ENCODE results near the gene KRTDAP. TPM values are rescaled to one million over a fixed set of nuclear protein-coding genes. Genes with fewer than 3 reads are reported as not detected.

Gene KRTDAP
- total RNA-seq, 1 donor from 2014 or later: not detected

GRCh38 chr19:35525873-35526272, 35.6 kb upstream of the KRTDAP start:
- Mint-ChIP-seq H3K4me1 (no peaks in the 10 kb centered on the region), H3K27ac (no peak overlapping the region), H3K36me3 (ENCODE audit: low read depth) (no peaks in the 10 kb centered on the region), H3K27me3 (peaks cover 34% of the 10 kb centered on the region), H3K9me3 (no peaks in the 10 kb centered on the region), H3K4me3 (no peak overlapping the region)
- ATAC-seq (ENCODE audit: low read depth): no peak
- TF ChIP-seq CTCF (IDR thresholded peaks at IDR 0.05): no peak
- intact Hi-C loops (cut with micrococcal nuclease): no loop called here
- ChIA-PET POLR2A (interaction anchor here (0.6 kb wide), 2 partner anchors 49 to 1310 kb away, joined by 3 to 4 read pairs; no protein-coding TSS in a partner anchor), CTCF (interaction anchor here (0.7 kb wide), 1 partner anchor 16 kb away, joined by 4 read pairs; no protein-coding TSS in a partner anchor)
- no peak for DNase-seq

GRCh38 chr19:35524181-35524837, 34.0 kb upstream of the KRTDAP start:
- intact Hi-C loops (cut with micrococcal nuclease): no loop called here
- ChIA-PET POLR2A (no interaction called here), CTCF (no interaction called here)
- Mint-ChIP-seq H3K4me3 (no peak overlapping the region), H3K4me1 (no peaks in the 10 kb centered on the region), H3K36me3 (ENCODE audit: low read depth) (no peaks in the 10 kb centered on the region), H3K27ac (no peak overlapping the region), H3K27me3 (peaks cover 30% of the 10 kb centered on the region), H3K9me3 (no peaks in the 10 kb centered on the region)
- DNase-seq (no peak), ATAC-seq (ENCODE audit: low read depth) (no peak)
- no peak for TF ChIP-seq CTCF (IDR thresholded peaks at IDR 0.05)

GRCh38 chr19:35522745-35523327, 32.6 kb upstream of the KRTDAP start:
- ChIA-PET POLR2A (no interaction called here), CTCF (interaction anchor here (0.6 kb wide), 1 partner anchor 60 kb away, joined by 3 read pairs; no protein-coding TSS in a partner anchor)
- DNase-seq (no peak), ATAC-seq (ENCODE audit: low read depth) (no peak)
- Mint-ChIP-seq H3K4me1 (no peaks in the 10 kb centered on the region), H3K27me3 (peaks cover 28% of the 10 kb centered on the region), H3K36me3 (ENCODE audit: low read depth) (no peaks in the 10 kb centered on the region), H3K27ac (no peak overlapping the region), H3K4me3 (no peak overlapping the region), H3K9me3 (no peaks in the 10 kb centered on the region)
- no peak for TF ChIP-seq CTCF (IDR thresholded peaks at IDR 0.05)
- intact Hi-C loops (cut with micrococcal nuclease): no loop called here

- peaks cover 22% of the 10 kb centered on the region for H3K27me3 Mint-ChIP-seq
- intact Hi-C loops (cut with micrococcal nuclease): no loop called here
- ATAC-seq (ENCODE audit: low read depth) (no peak), DNase-seq (no peak)
- TF ChIP-seq CTCF (IDR thresholded peaks at IDR 0.05): no peak
- H3K4me1 Mint-ChIP-seq: no peaks in the 10 kb centered on the region
- H3K36me3 Mint-ChIP-seq (ENCODE audit: low read depth): no peaks in the 10 kb centered on the region
- POLR2A ChIA-PET: no interaction called here
- H3K4me3 Mint-ChIP-seq: no peak overlapping the region
- CTCF ChIA-PET: interaction anchor here (0.7 to 2.0 kb wide), 2 partner anchors 11 to 26 kb away, joined by 3 to 9 read pairs; no protein-coding TSS in a partner anchor
- H3K27ac Mint-ChIP-seq: no peak overlapping the region
- H3K9me3 Mint-ChIP-seq: no peaks in the 10 kb centered on the region
Measured at GRCh38 chr19:35521124-35521743, 31.0 kb upstream of the KRTDAP start.

- intact Hi-C loops (cut with micrococcal nuclease): no loop called here
- no peak for DNase-seq
- ChIA-PET CTCF (interaction anchor here (2.0 kb wide), 1 partner anchor 9 kb away, joined by 9 read pairs; no protein-coding TSS in a partner anchor), POLR2A (no interaction called here)
- H3K4me1 Mint-ChIP-seq: no peaks in the 10 kb centered on the region
- no peaks in the 10 kb centered on the region for H3K9me3 Mint-ChIP-seq
- H3K27ac Mint-ChIP-seq: no peak overlapping the region
- H3K36me3 Mint-ChIP-seq (ENCODE audit: low read depth): no peaks in the 10 kb centered on the region
- H3K27me3 Mint-ChIP-seq: peaks cover 20% of the 10 kb centered on the region
- TF ChIP-seq CTCF (IDR thresholded peaks at IDR 0.05): no peak
- ATAC-seq (ENCODE audit: low read depth): no peak
- H3K4me3 Mint-ChIP-seq: no peak overlapping the region
Measured at GRCh38 chr19:35519291-35519690, 29.0 kb upstream of the KRTDAP start.

Data from activated B cell treated with CpG ODN at 0.5 μM for 24 hours (primary cell).